D721Med (cell line): ENCODE measurements around the gene ELMO2.

ENCODE experiments used
- DNase-seq: peaks from one replicate; pipeline ENCODE4 v3.0.0; 2011; ENCODE audit warnings: low spot score; ENCODE audit not compliant: insufficient read length
- FAIRE-seq: peaks from 2 replicates; lab custom pipeline; 2011; peaks lifted over from hg19 to GRCh38; lab: Jason Lieb, UNC
- TF ChIP-seq, protein P1 (sequence below): IDR thresholded peaks from 2 replicates; pipeline ENCODE4 v1.5.1; 2012; ENCODE audit warnings: mild to moderate bottlenecking, control low read depth; ENCODE audit not compliant: insufficient read depth; ENCODE audit errors: missing control alignments

The ELMO2 gene

GRCh38 chr20:46367967-46368901 is 38.2 kb downstream of the ELMO2 start:
- TF ChIP-seq, protein P1, sequence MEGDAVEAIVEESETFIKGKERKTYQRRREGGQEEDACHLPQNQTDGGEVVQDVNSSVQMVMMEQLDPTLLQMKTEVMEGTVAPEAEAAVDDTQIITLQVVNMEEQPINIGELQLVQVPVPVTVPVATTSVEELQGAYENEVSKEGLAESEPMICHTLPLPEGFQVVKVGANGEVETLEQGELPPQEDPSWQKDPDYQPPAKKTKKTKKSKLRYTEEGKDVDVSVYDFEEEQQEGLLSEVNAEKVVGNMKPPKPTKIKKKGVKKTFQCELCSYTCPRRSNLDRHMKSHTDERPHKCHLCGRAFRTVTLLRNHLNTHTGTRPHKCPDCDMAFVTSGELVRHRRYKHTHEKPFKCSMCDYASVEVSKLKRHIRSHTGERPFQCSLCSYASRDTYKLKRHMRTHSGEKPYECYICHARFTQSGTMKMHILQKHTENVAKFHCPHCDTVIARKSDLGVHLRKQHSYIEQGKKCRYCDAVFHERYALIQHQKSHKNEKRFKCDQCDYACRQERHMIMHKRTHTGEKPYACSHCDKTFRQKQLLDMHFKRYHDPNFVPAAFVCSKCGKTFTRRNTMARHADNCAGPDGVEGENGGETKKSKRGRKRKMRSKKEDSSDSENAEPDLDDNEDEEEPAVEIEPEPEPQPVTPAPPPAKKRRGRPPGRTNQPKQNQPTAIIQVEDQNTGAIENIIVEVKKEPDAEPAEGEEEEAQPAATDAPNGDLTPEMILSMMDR: no peak
- FAIRE-seq (no peak), DNase-seq (no peak)

- DNase-seq (no peak), FAIRE-seq (no peak)
- TF ChIP-seq, protein P1: no peak
Measured at GRCh38 chr20:46367234-46367633, 39.2 kb downstream of the ELMO2 start.

DNA sequence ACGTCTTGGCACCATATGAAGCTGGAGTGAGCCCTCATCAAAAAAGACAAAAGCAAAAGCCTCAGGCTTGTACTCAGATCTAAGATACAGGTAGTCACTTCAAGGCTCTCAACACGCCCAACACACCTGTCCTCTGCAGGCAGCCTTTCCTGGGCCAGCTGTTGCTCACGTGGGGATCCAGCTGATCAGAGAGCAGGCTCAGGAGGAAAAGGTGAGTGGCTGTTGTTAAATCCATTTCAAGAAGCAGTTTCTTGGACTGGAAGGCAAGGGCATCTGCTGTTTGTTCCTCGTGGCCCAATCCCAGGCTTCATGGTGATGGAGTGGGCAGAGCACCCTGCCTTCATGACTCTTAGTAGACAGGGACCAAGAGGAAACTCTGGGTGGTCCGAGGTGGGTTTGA is 39.6 kb downstream of the ELMO2 start:
- TF ChIP-seq, protein P1: no peak
- DNase-seq (no peak), FAIRE-seq (no peak)

GRCh38 chr20:46365487-46366220 is 40.8 kb downstream of the ELMO2 start:
- DNase-seq (no peak), FAIRE-seq (no peak)
- TF ChIP-seq, protein P1: no peak

DNA sequence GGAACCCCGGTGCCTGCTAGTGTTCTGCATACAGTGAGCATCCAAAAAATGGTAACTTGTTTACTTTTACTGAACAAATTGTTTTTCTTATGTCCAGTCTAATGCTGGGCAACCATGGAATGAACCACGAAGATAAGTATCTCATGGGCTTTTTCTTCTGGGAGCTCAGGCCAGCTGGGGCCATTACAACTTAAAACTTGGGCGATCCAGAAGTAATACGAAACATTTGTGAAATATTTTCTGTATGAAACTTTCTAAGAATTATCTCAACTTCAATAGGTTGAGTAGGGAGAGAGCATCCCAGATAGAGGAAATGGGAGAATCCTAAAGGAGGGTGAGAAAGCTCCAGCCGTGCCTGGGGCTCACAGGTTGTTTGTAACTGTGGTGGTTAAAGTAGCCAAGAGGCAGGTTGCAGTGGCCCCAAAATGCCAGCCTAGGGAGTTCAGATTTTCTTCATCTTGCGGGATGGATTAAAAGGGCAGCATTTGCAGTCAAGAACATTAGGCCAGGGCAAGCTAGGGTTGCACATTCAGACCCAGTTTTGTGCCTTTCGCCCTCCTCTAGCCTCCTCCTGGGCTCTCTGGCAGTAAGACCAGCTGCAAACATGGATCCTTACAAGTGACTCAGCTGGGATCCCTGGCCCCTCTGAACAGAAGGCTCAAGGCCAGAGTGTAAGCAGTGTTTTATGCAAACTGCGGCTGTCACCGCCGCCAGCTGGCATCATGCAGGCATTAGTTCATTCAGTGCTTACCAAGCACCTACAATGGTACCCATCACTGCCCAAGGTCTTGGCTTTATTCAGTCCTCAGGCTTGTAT is 41.5 kb downstream of the ELMO2 start:
- TF ChIP-seq, protein P1: no peak
- FAIRE-seq (no peak), DNase-seq (no peak)

- TF ChIP-seq, protein P1: no peak
- FAIRE-seq: no peak
- DNase-seq: peak; percentile 88
Measured at GRCh38 chr20:46363874-46364669, 42.3 kb downstream of the ELMO2 start.
